GM12892 (cell line): ENCODE results near the gene NOVA2.

Experiments used
- POLR2A ChIP-seq: IDR thresholded peaks from 2 replicates; pipeline ENCODE4 v1.6.1; 2011; ENCODE audit warnings: low read depth, low read length, control low read depth
- POLR2AphosphoS5 ChIP-seq: IDR thresholded peaks from 2 replicates; pipeline ENCODE4 v1.6.1; 2011; ENCODE audit warnings: low read depth, low read length, control low read depth
- TAF1 ChIP-seq: IDR thresholded peaks from 2 replicates; pipeline ENCODE4 v1.6.1; 2011; ENCODE audit warnings: low read depth, mild to moderate bottlenecking, control low read depth, low read length, borderline replicate concordance

DNA sequence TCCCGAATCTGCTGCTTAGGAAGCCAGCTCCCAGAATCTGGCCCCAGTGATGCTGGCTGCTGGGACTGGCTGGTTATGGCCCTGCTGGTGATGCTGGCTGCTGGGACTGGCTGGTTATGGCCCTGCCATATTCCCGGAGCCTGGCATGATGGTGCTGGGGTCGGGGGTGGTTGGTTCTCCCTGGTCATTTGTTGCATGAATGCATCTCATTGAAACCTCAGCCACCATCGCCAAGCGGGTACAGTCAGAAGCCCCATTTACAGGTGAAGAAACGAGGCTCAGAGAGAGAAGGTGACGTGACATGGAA lies 47.1 kb upstream of the NOVA2 start:
- TF ChIP-seq TAF1: no peak
- no peak for TF ChIP-seq POLR2A
- TF ChIP-seq POLR2AphosphoS5: no peak
